NCI-H510A treated with DMSO at 0.1 percent for 48 hours (cell line): ENCODE measurements around the gene LRP1.

Source experiments
- DNase-seq: peaks from one replicate; lab custom pipeline; 2025; lab: John Stamatoyannopoulos, UW

The LRP1 gene

DNA sequence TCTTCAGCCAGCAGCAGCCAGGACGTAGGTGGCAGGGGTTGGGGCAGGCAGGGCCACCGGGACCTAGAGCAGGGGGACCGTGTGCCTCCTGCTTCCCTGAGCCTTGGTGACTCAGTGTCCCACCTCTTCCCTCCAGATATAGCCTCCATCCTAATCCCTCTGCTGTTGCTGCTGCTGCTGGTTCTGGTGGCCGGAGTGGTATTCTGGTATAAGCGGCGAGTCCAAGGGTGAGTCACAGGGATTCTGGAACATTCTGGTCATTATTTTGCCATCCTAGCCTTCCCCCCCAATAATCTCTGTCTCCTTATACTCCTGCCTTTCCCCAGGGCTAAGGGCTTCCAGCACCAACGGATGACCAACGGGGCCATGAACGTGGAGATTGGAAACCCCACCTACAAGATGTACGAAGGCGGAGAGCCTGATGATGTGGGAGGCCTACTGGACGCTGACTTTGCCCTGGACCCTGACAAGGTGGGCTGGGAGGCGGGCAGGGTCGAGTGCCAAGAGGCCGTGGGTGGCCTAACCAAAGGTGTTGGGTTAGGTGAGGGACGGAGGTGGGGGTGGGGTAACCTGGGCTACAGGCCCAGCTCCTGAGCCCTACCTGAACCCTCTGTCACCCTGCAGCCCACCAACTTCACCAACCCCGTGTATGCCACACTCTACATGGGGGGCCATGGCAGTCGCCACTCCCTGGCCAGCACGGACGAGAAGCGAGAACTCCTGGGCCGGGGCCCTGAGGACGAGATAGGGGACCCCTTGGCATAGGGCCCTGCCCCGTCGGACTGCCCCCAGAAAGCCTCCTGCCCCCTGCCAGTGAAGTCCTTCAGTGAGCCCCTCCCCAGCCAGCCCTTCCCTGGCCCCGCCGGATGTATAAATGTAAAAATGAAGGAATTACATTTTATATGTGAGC lies 83.8 kb downstream of the LRP1 start:
- DNase-seq: no peak

DNA sequence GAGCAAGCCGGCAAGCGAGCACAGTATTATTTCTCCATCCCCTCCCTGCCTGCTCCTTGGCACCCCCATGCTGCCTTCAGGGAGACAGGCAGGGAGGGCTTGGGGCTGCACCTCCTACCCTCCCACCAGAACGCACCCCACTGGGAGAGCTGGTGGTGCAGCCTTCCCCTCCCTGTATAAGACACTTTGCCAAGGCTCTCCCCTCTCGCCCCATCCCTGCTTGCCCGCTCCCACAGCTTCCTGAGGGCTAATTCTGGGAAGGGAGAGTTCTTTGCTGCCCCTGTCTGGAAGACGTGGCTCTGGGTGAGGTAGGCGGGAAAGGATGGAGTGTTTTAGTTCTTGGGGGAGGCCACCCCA lies 84.4 kb downstream of the LRP1 start:
- no peak for DNase-seq

DNA sequence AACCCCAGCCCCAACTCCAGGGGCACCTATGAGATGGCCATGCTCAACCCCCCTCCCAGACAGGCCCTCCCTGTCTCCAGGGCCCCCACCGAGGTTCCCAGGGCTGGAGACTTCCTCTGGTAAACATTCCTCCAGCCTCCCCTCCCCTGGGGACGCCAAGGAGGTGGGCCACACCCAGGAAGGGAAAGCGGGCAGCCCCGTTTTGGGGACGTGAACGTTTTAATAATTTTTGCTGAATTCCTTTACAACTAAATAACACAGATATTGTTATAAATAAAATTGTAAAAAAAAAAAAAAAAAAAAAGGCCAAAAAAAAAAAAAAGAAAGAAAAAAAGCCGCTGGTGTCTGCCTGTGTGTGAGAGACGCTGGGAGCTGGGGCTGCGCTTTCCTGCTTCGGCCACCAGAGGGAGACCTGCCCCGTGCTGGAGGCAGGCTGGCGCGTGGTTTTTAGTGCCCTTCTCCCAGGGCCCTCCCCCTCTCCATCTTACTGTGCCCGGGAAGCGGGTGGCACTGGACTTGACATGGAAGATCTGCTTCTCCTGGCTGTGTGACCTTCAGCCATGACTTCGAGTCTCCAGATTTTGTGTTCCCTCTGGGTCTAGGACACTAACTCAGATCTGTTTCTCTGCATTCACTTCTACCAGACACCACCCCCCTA lies 84.9 kb downstream of the LRP1 start:
- DNase-seq: peak; percentile 82

DNA sequence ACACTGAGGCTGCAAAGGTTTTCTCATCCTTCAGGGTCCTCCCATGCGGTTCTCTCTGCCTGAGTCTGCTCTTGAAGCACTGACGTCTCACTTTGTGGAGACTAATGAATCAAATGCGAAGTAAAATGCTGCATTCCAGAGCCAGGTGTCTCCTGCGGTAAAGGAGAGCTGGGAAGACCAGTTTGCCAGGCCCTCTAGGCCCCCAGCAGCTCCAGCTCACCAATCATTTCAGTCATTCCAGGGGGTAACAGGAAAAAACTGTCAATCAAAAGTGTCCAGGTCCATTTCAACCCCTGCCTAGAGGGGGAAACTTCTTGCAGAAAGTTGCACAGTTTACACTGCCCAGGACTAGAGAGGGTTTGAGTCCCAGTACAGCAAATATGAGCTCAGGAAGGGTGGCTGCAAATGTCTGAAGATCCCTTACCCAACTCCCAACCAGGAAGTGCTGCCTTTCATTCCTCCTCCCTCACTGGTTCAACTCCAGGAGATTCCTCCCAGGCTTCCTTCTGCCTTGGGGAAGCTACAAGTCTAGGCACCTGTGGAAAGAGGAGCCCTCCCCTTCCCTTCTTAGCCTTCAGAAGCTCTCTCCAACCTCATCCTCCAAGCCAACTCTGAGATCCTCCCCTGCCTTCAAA lies 85.6 kb downstream of the LRP1 start:
- no peak for DNase-seq

DNA sequence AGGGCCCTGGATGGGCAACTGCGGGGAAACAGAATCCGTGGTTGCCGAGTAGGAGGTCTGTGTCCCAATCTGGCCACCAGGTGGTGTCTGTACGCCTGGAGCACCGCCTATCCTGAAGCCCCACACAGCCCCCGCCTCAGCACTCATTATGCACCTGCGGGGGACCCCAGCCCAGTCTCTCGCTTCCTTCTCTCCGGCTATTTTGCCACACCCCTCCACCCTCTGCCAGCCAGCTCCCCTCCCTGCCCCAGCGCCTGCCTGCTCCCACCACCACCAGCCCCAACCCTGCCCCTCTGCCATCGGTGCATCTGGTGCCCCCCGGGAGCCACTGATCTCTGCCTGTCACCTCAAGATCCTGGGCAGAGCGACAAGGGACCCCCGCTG lies 86.1 kb downstream of the LRP1 start:
- DNase-seq: peak; percentile 83

DNA sequence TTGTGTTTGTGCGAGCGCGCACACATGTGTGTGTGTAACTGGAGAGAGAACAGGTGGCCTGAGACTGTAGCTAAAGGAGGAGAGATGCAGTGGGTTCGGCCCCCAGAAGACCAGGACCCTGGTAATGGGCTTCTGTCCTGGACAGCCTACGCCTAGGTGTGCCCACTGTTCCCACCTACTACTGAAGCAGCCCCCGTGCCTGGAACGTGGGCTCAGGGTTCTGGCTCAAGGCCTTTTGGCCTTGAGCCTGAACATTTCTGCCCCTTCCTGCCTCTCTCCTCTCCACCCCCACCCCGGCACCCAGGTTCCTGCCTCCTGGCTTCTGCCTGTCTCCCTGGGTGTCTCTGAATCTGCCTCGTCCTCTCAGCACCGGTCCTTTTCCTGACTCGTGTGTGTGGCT lies 86.8 kb downstream of the LRP1 start:
- no peak for DNase-seq

DNA sequence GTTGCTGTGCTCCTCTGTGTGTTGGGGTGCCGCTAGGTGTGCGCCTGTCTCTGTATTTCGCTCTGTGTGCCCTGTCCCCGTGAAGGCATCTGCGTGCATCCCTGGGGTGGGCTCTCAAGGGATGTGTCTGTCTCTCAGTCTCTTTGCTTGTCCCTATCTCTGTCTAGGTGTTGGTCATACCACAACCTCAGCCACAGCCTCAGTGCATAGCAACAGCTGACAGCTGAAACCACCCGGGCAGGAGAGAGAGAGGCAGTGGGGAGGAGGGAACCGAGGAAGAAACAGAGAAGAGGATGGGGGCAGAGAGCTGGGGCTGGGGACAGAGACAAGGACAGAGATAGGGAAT lies 87.4 kb downstream of the LRP1 start:
- no peak for DNase-seq

DNA sequence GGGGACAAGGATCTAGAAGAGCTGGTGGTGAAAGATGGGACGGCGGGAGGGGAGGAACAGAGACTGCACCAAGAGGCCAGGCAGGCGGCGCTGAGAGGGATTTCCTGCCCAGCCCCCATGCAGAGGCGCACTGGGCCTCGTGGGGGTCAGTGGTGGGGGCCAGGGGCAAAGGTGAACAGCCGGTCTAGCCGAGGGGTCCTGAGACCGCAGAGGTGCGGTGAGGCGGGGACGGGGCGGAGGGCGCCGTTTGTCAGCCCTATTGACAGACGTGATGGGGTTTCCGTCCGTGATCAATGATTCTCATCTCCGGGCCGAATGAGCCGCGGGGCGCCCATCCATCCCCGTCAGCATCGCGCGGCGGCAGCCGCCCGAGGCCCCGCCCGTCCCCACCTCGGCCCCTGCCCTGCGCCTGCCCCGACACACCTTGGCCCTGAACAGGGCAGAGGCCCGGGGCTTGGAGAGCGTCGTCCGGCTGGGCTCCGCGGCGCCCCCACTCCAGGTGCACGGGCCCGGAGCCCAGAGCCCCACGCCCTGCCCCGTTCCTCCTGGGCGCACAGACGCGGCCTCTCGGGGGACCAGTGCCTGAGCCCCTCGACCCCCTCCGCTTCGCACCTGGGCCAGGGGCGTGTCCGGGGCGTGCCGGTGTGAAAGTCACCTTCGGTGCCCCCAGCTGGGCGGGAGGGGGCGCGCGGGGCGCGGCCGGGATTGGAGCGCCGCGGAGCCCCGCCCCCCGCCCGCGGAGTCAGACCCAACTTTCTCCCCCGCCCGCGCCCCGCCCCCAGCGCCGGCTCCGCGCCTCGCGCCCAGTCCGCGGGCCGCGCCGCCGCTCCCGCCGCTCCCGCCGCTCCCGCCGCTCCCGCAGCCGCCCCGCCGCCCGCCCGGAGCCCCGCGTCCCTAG lies 88.0 kb downstream of the LRP1 start, which contains the start of gene NXPH4:
Gene NXPH4 (plus strand): TSS at position 781 of the 898 bp plus-strand sequence. CDS start 176 bp downstream, outside the sequence.
- peak; percentile 63 for DNase-seq

DNA sequence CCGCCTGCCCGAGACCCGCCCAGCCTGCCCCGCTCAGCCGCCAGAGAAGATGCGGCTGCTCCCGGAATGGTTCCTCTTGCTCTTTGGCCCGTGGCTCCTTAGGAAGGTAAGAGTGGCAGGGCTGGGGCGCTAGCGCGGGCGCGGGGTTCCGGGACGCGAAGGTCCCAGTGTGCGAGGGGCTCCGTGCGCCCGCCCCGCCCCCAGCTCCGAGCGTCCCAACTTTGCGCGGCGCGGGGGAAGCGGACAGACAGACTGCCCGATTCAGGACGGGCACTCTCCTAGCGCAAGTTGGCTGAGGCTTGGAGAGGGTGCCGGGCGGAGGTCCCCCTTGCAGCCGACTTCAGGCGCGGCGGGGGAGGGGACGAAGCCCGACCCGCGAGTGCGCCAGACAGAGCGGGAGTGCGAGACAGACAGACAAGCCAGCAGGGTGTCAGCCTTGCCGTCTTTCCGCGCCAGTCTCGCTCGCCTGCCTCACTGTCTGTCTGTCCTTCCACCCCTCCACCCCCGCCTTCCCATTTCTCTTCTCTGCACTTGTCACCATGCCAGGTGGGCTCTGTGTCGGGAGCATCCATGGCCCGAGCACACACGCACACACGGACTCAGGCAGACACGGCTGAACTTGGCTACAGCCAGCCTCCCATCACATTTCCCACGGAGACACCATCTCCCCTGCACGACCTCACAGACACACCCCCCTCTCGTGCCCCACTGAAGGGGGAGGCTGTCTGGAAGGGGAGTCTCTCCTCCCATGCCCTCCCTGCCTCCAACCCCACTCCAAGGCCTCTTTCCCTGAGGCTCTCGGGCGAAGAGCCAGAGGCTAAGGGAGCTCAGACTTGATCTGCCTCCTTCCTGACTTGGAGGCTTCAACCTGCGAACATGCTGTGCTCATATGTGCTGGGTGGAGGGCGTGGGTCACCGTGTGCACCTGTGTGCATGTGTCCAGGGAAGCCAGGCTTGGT lies 88.9 kb downstream of the LRP1 start:
- no peak for DNase-seq

DNA sequence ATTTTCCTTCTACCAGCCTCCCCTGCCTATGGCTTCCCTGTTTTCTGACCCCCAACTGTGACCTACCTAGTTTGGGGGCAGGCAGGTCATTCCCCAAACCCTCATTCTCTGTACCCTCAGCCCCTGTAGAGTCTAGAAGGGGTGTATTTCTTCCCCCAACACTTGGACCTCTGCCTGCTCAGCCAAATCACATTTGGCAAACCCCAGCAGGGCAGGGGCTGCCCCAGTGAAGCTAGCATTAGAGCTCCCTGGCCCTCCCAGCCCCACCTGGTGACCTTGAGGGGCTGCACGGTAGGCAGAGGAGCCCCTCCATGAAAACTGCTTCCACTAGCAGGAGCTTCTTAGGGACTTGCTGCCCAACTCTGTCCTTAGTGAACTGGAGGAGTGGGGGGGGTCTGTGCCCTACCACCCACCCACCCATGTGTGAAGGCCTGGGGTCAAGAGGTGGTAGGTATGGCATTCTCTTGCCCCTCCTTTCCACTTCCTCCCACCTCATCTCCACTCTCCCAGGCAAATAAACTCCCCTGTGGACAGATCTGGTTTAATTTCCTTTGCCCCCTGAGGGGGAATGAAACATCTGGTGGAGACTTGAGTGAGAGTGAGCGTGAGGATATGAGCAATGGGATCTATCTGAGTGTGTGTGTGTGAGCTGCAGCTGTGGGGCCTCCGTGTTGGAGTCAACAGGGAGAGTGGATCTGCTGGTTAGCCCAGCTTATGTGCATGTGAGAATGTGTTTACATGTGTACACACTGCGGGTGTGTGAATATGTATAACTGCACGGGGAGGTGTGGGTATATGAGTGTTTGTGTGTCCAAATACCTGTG lies 90.0 kb downstream of the LRP1 start:
- DNase-seq: no peak

DNA sequence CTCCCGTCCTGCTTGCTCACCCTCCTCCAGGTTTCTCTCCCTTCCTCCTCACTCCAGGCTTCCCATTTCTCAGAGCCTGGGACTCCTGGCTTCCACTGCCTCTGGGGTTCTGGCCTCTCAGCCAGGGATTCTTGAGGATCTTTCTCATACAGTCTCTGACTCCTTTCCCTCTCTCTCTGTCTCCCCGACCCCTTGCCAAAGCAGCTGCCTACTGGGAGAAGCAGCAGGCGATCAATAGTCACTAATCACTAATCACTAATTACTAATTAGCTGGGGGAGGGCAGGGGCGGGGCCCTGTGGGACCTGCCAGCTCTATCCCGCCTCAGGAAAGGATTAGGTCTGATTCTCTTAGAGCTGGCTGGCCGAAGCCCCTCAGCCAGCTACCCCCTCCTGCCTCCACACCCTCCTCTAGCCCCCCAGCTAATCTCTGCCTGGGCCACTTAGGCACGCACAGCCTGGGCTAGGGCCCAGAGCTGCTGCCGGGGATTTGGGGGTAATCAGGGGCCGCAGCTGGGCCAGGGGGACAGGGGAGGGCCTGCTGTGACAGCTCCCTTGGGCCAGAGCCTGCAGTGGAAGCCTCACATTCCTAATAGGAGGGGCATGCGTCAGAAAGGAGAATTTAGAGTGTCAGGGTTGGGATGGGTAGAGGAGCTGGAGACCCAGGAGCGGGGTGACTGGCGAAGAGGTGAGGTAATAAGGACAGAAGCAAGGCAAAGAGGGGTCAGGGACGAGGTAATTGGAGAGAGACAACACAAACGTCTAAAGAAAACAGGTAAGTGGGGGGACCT lies 91.1 kb downstream of the LRP1 start:
- DNase-seq: no peak

DNA sequence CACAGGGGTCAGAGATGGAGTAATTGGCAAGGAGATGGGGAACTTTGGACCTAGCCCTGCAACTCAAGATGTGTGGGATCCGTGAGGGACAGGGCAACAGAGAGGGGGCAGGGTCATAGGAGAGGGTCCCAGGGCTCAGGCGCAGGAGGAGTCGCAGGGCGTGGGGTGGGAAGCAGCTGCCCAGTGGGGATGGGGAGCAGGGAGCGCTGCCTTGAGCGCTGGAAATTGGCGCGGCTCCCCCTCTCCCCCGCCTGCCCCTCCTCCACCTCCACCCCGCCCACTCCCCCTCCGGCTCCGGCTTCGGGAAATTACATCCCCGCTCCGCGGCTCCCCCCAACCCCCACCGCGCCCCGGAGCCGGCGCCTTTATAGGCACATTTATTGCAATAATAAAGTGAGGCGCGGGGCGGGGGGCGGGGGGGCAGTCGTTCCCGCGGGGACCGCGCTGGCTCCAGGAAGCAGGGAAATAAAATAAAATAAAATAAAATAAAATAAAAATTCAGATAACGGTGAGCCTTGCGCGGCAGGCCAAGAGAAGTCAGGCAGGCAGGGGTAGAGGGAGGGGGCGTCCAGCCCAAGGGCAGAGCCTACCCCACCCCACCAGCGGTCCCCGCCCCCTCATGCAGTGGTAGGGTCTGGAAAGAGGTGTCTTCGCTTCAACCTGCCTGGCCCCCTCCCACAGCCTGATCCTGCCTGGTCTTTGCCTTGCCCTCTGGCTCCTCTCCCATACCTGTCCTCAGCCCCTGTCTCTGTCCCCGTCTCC lies 91.9 kb downstream of the LRP1 start:
- no peak for DNase-seq

DNA sequence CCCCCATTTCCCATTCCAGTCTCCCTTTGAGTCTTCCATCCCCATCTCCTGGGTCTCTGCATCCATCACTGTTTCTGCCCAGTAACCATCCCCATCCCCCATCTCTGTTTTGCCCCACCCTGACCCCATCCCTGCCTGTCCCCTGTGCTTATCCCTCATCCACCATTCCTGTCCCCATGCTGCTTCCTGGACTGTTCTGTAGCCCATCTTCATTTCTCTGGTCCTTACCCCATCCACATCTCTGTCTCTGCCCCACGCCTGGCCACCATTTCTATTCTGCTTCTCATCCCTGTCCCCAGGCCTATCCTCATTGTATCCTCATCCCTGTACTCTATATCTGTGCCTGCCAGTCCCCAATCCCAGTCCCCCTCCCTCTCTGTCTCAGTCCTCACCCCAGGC lies 92.5 kb downstream of the LRP1 start:
- no peak for DNase-seq

DNA sequence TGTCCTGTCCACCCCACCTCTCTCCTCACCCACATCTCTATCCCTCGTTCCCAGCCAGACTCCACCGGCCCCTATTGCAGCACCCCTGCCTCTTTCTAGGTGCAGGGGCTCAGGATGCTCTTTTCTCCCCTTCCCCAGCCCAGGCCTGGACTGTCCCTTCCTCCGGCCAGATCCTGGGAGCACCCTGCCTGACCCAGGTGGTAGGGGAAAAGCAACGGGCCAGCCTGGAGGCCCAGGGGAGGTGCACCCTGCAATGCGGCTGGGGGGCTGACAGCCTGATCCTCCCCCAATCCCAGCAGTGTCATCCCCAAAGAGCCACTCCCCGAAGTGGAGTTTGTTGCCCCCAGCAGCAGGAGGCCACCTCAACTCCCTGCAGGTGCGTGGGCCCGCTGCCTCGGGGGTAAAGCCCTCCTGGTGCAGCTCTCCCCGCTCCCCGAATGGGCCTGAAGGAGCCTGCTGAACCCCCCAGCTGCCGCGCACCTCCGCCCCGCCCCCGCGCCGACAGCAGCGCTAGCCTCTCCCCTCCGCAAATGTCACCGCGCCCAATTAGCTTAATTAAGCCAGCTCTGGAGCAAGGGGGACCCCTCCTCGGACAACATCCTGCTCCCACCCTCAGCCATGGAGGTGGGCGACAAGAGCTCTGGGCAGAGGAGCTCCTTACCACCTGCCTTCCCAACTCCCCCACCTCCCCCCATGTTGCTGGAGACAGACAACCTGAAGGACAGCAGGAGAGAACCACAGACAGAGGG lies 93.1 kb downstream of the LRP1 start:
- DNase-seq: no peak

DNA sequence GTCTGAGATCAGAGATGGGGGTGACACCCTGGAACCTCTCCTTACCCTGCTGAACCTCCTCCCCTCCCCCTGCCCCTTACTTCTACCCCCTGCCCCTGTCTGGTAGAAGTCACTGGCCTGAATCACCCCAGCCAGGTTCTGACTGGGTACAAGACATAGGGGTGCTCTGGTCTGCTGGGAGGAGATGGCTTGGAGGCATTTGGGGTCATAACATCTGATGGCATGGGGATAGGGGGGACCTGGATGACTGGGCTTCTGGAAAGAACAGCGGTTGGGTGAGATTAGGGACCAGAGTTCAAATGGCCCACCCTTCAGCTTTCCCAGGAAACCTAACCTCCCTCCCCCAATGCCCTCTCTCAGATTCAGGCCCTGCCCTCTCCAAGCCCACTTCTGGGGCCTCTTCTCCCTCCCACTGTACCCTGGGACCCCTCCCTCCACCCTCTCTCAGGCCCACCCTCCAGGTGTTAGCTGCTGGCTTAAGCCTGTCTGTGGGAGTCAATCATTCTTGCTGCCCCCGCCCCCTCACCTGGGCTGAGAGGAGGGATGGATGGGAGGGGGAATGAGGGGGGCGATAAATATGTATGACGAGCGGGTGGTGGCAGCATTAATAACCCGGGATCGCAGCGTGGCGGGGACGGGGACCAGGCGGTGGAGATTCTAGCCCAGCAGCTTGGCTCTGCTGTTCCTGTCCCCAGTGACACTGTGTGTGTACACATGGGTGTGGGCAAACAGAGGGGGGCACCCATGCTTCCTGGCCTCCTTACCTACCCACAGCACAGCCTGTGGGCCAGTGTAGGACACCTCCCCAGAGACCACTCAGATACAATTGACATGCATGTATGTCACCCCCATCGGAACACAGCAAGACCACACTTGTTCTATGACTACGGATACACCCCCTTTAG lies 94.3 kb downstream of the LRP1 start:
- DNase-seq: no peak
